GM12801 (cell line): ENCODE results near the gene GALNT4.

Experiments used
- CTCF ChIP-seq: IDR thresholded peaks from one replicate; pipeline ENCODE4 v1.5.1; 2011; ENCODE audit warnings: control low read depth; ENCODE audit not compliant: insufficient read length; ENCODE audit errors: extremely low read depth

Gene GALNT4

DNA sequence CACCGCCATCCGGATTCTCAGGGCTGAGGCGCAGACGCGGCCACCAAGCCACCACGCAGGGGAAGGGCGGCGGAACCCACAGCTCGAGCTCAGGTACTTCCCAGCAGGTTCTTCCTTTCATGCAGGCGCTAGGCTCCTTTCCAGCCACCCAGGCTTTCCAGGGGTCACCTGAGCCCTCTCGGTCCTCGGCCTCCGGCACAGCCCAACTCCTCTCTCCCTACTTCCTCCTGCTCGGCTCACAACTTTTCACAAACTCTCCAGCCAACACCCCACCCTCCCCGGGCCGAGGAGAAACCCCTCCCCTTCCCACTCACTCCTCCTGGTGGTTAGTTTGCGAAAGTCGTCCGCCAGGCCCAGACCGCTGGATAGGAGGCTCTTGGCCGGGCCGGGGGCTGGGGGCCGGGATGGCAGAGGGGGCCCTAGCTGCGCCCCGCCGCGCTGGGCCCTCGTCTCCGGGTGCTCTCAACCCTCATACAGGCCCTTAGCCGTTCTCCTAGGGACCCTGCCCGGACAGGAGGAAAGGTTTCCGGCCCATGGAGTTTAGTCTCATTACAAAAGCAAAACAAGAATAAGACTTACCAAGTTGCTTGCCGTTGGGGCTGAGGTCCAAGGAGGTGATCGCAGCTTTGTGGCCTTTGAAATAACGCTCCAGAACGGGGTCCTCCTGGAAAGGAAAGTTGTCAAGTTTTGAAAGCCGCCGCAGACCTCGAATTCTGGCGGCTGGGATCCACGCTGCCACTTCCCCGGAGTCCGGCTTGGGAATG, at the start of gene GALNT4:
Gene GALNT4 (minus strand): TSS at position 256 of the 764 bp plus-strand sequence. CDS start 247 bp downstream, at position 9.
- TF ChIP-seq CTCF = no peak

GRCh38 chr12:89573051-89573810, 48.6 kb upstream of the GALNT4 start:
- TF ChIP-seq CTCF = no peak

- TF ChIP-seq CTCF = no peak
Measured at GRCh38 chr12:89571491-89572195, 47.0 kb upstream of the GALNT4 start.

DNA sequence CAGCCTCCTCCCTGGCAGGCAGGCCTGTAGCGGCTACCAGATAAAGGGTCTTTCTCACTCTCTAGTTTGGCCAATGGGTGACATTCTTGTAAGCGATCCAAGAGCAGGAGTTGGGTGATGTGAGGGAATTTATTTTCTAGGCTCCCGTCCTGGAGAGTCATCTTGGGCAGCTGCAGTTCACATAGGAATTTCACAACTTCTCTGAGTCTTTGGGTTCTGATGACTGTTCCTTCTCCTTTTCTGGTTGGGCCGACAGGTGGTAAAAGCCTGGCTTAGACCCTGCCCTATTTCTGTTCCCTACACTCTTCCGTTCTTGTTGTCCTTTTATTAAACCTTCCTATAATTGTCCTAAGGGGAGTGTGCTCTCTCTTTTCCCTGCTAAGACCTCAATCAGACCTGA, 43.9 kb upstream of the GALNT4 start:
- TF ChIP-seq CTCF = no peak

GRCh38 chr12:89567691-89568239, 43.2 kb upstream of the GALNT4 start:
- TF ChIP-seq CTCF = no peak

DNA sequence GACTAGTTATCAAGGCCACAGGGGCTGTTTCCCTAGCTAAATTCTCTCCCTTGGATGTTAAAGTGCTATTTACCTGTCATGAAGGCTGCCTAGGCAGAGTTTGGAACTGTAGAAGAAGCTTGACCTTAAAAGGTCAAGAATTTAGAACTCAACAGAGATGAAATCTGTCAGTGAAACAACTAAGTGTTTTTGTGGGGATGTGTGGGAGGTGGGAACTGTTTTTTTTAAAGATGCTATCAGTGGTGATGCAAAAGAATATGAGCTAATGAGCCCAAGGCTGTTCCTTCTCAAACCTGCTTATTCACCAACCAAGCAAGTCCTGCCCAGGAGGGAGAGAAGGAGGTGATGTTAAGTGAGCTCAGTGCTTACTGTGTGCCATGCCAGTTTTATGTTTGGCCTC, 42.0 kb upstream of the GALNT4 start:
- TF ChIP-seq CTCF = no peak

GRCh38 chr12:89565002-89565401, 40.4 kb upstream of the GALNT4 start:
- TF ChIP-seq CTCF = no peak
